ENCODE data around the gene SERPINF2. TPM values are rescaled to one million over a fixed set of nuclear protein-coding genes. Genes with fewer than 3 reads are reported as not detected.
A peak's percentile ranks its signal among the peaks of the same experiment; 100 is the strongest.
"Not testable (repeated sequence)": the region's sequence is repeated elsewhere in the genome, so short reads cannot be mapped to it uniquely, and the experiment has no call there.

SERPINF2 gene
- 10 to 100 TPM; 31.7 to 41.9 TPM for total RNA-seq
- 15.3 TPM for polyA plus RNA-seq (ENCODE audit: insufficient read depth, low read depth, low replicate concordance)
- long read RNA-seq, donor 1 = 0 reads
- long read RNA-seq, donor 2 = 0 reads

- no peaks in the 10 kb centered on the region for H3K36me3 ChIP-seq (ENCODE audit: low read depth, missing control alignments)
- 60 to 63% methylated on average over 10 of the region's 10 CpGs for WGBS, 2 donors
- H3K4me1 ChIP-seq = peaks cover 63% of the 10 kb centered on the region
- H3K27ac ChIP-seq = peak within 1 kb of the TSS; percentile 64 to 89
- H3K9me3 ChIP-seq = no peaks in the 10 kb centered on the region
- peak; percentile 69 for DNase-seq
- TF ChIP-seq POLR2A (IDR thresholded peaks at IDR 0.05) (no peak), CTCF (IDR thresholded peaks at IDR 0.05) (no peak)
- intact Hi-C loops (cut with DNase I; ENCODE audit: low total_unique reads) = no loop called here
- no peaks in the 10 kb centered on the region for H3K27me3 ChIP-seq
- H3K4me3 ChIP-seq = no peak within 1 kb of the TSS
These were observed at the start of gene SERPINF2 for GRCh38 chr17:1742371-1743087. Gene SERPINF2, plus strand, starts transcription at chr17:1742871. Its CDS starts 2,125 bp downstream, at chr17:1744996.

GRCh38 chr17:1693339-1693738 lies 49.3 kb upstream of the SERPINF2 start:
- no peaks in the 10 kb centered on the region for H3K4me1 ChIP-seq
- H3K4me3 ChIP-seq = no peak overlapping the region
- WGBS, 2 donors = 93 to 96% methylated on average over 7 of the region's 7 CpGs
- no peak for TF ChIP-seq CTCF (IDR thresholded peaks at IDR 0.05)
- TF ChIP-seq POLR2A (IDR thresholded peaks at IDR 0.05) = no peak
- H3K27me3 ChIP-seq = no peaks in the 10 kb centered on the region
- DNase-seq = no peak
- H3K9me3 ChIP-seq = no peaks in the 10 kb centered on the region
- intact Hi-C loops (cut with DNase I; ENCODE audit: low total_unique reads) = no loop called here
- no peak overlapping the region for H3K27ac ChIP-seq
- no peaks in the 10 kb centered on the region for H3K36me3 ChIP-seq (ENCODE audit: low read depth, missing control alignments)

- H3K9me3 ChIP-seq = no peaks in the 10 kb centered on the region
- DNase-seq = no peak
- TF ChIP-seq CTCF (IDR thresholded peaks at IDR 0.05) (no peak), POLR2A (IDR thresholded peaks at IDR 0.05) (no peak)
- H3K4me1 ChIP-seq = no peaks in the 10 kb centered on the region
- no peaks in the 10 kb centered on the region for H3K36me3 ChIP-seq (ENCODE audit: low read depth, missing control alignments)
- intact Hi-C loops (cut with DNase I; ENCODE audit: low total_unique reads) = no loop called here
- no peaks in the 10 kb centered on the region for H3K27me3 ChIP-seq
- no peak overlapping the region for H3K27ac ChIP-seq
- no peak overlapping the region for H3K4me3 ChIP-seq
- WGBS, 2 donors = 87 to 94% methylated on average over 8 of the region's 8 CpGs
These were observed 47.3 kb upstream of the SERPINF2 start for GRCh38 chr17:1695365-1695764.

- no peaks in the 10 kb centered on the region for H3K4me1 ChIP-seq
- no peaks in the 10 kb centered on the region for H3K36me3 ChIP-seq (ENCODE audit: low read depth, missing control alignments)
- no peak overlapping the region for H3K27ac ChIP-seq
- no peaks in the 10 kb centered on the region for H3K9me3 ChIP-seq
- TF ChIP-seq POLR2A (IDR thresholded peaks at IDR 0.05) (no peak), CTCF (IDR thresholded peaks at IDR 0.05) (no peak)
- intact Hi-C loops (cut with DNase I; ENCODE audit: low total_unique reads) = no loop called here
- WGBS, 2 donors = 66 to 75% methylated on average over 5 of the region's 5 CpGs
- no peak overlapping the region for H3K4me3 ChIP-seq
- no peak for DNase-seq
- no peaks in the 10 kb centered on the region for H3K27me3 ChIP-seq
These were observed 45.0 kb upstream of the SERPINF2 start for GRCh38 chr17:1697681-1698080.

- H3K9me3 ChIP-seq; DNase-seq; H3K4me1 ChIP-seq; H3K4me3 ChIP-seq; intact Hi-C loops (cut with DNase I; ENCODE audit: low total_unique reads); H3K36me3 ChIP-seq (ENCODE audit: low read depth, missing control alignments); H3K27me3 ChIP-seq; H3K27ac ChIP-seq: not testable (repeated sequence)
- 90 to 95% methylated on average over 5 of the region's 5 CpGs for WGBS, 2 donors
These were observed 42.8 kb upstream of the SERPINF2 start for GRCh38 chr17:1699891-1700290.
